Posterior cingulate gyrus (tissue), 11 donors: ENCODE data around the gene PRND.
"Not testable (repeated sequence)": the region's sequence is repeated elsewhere in the genome, so short reads cannot be mapped to it uniquely, and the experiment has no call there.

ENCODE experiments used
- DNase-seq, 10 donors: peaks; one replicate each; pipeline versions ENCODE4 v3.0.0 to v3.0.0-alpha.2; 2020 to 2021; ENCODE audit warnings: mixed read lengths in 3 of 10
- intact Hi-C: fragments of 100-400 bp; cut with DNase I; formaldehyde crosslinking; loops from one replicate; pipeline ENCODE4 v1.15.1; 2023

Gene PRND

DNA sequence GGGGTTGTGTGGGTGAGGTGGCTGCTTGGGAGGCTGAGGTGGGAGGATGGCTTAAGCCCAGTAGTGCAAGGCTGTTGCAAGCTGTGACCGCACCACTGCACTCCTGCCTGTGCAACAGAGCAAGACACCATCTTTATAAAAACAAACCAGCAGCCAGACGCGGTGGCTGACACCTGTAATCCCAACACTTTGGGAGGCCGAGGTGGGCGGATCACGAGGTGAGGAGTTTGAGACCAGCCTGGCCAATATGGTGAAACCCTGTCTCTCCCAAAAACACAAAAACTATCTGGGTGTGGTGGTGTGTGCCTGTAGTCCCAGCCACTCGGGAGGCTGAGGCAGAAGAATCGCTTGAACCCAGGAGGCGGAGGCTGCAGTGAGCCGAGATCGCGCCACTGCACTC is 14.8 kb upstream of the PRND start:
- DNase-seq, intact Hi-C loops: not testable (repeated sequence)

DNA sequence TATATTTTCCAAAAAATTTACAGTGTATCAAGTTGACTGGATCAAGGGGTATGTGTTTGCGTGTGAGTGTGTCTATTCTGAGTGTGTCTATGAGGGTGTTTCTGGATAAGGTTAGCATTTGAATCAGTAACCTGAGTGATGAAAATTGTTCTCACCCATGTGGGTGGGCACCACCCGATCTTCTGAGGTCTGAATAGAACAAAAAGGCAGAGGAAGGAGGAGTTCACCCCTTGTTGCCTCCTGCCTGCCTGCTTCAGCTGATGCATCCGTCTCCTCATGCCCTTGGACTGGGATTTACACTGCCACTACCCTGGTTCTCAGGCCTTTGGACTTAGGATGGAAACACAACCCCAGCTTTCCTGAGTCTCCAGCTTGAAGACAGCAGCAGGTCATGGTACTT is 13.7 kb upstream of the PRND start:
- intact Hi-C loops, result no loop called here
- DNase-seq, result no peak

DNA sequence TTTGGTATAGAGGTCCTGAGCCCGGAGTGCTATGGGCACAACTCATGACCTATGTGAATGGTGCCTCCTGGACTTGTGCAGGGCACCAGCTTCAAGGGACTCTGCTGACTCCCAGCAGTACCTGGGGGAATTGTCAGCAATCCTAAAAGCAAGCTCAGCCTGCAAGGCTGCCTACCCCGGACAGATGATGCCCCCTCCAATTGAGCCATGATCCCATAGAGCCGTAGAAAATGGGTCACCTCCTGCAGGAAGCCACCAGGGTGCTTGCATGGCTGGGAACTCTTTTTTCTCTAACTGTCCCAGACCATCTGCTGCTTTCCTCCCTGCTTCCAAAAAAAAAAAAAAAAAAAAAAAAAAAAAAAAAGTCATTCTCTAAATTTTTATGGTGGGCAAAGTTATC is 12.9 kb upstream of the PRND start:
- intact Hi-C loops, result no loop called here
- no peak for DNase-seq

DNA sequence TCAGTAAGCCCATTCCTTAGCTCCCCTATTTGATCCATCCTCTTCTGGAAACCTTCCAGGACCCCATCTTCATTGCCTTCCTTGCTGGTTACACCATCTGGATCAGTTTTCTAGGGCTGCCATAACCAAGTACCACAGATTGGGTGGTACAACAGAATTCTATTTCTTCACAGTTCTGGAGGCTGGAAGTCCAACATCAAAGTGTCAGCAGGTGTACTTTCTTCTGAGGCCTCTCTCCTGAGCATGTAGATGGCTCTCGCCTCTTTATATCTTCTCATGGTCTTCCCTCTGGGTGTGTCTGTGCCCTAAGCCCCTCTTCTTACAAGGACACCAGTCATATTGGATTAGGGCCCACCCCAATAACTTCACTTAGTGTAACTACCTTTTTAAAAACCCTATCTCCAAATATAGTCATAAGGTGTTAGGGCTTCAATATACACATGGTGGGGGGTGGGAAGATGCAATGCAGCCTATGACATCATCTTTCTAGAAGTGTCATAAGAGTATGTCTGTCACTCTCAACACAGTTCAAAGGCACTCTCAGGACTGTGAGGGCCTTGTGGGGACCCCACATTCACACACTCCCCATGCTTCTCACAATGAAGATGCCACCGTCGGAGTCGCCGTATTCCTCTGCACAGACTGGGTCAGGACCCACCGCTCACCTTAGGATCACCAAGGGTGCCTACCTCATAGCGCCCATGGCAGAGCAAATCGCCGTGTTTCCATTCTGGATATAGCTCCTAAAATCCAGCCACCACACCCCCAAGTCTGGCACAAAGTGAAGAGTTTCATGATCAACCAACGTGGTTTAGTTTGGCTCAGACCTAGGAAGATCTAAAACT is 12.2 kb upstream of the PRND start:
- intact Hi-C loops, result no loop called here
- no peak for DNase-seq

DNA sequence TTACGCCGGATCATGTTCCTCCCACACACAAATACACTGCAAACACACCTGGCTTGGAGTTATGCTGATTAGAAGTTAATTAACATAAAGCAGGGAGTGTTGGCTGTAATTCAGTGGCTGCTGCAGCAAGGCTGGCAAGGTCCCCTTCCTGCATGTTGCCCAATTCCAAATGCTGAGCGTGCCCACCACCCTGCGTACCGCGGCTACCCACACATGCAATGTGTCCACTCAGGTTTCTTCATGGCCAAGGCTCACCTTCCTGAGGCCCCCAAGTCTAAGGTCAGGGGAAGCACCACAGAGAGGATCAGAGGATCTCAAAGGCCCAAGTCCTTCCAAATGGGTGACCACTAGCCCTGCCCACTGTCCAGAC is 11.6 kb upstream of the PRND start:
- intact Hi-C loops, result no loop called here
- no peak for DNase-seq

DNA sequence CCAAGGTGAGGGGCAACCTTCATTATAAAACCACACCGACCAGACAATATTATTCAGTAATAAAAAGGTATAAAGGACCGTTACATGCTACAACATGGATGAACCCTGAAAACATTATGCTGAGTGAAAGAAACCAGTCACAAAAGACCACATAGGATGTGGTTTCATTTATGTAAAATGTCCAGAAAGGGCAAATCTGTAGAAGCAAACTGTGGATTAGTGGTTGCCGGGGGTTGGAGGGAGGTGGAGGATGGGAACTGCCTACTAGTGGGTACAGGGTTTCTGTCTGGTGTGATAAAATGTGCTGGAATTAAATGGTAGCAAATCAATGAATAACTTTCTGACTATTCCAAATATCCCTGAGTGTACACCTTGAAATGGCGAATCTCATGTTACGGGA is 10.2 kb upstream of the PRND start:
- no peak for DNase-seq
- intact Hi-C loops, result no loop called here

DNA sequence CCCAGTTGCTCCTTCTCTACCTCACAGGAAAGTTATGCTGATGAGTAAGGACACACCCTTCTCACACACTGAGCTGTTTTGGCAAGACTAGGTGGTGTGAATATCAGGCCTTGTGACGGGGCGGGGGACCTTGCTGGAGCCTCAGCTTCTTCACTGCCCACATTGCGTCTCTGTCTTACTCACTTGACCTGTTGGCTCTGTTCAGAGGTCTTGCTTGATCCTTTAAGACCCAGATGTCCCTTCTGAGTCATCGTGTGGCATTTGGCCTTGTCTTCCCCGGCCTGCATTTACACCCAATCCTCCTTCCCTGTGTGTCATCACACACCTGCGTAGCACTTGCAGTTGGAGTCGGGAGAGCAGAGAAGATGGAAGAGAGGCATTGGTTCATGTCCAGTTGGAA is 8.3 kb upstream of the PRND start:
- intact Hi-C loops, result no loop called here
- DNase-seq, result no peak

DNA sequence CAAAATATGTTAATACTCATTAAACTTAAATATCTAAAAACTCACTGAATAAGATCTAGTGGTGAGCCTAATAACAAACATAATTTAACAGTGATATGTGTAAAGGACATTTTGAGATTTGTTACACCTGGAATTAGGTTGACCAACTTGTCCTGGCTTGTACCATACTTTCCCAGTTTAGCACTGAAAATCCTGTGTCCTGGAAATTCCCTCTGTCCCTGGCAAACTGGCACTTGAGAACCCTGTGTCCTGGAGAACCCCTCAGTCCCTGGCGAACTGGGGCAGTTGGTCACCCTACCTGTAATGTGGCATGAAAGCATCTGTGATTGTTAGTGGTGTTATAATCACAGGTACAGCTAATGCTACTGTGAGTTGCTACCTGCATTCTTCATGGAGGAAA is 6.9 kb upstream of the PRND start:
- DNase-seq, result no peak
- intact Hi-C loops, result no loop called here

DNA sequence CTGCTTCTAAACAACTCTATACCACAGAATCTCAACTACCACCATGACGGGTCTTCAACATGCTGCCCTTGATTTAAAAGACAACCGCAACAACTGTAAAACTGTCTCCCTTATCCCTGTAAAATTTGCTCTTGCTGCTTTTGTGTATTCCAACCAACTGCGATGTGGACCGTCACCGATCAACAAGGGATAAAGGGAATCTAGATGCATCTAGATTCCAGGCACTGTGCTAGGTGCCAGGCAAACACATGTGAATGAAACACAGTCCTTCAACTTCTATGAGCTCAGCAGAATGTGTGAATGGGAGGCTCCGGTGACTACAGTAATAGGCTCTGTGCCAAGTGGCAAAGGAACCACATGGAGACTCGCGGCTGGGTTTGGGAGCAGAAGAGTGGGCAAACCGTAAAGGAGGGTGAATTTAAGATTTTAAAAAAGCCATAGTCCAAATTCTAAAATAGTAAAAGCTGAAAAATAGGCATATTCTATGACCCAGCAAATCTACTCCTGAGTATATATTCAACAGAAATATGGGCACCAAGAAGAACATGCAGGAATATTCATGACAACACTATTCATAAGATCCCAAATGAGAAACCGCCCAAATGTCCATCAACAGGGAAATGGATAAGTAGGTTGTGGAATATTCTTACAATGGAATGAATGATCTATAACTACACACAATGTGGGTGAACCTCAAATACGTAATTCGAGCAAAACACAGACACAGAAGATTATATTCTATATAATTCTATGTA is 3.7 kb upstream of the PRND start:
- intact Hi-C loops, result no loop called here
- peak in 1 of 10 donors; percentile 37 for DNase-seq

DNA sequence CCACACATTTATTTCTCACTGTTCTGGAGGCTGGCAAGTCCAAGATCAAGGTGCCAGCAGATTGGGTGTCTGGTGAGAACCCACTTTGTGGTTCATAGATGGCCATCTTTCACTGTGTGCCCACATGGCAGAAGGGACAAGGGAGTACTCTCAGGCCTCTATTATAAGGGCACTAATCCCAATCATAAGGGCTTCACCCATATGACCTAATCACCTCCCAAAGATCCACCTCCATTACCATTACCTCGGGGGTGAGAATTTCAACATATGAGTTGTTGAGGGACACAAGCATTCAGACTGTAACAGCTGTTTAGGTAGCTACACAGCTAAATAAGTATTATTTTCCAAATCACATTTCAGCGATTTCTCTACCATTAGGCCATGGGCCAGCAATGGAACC is 2.5 kb upstream of the PRND start:
- DNase-seq, result no peak
- intact Hi-C loops, result no loop called here

DNA sequence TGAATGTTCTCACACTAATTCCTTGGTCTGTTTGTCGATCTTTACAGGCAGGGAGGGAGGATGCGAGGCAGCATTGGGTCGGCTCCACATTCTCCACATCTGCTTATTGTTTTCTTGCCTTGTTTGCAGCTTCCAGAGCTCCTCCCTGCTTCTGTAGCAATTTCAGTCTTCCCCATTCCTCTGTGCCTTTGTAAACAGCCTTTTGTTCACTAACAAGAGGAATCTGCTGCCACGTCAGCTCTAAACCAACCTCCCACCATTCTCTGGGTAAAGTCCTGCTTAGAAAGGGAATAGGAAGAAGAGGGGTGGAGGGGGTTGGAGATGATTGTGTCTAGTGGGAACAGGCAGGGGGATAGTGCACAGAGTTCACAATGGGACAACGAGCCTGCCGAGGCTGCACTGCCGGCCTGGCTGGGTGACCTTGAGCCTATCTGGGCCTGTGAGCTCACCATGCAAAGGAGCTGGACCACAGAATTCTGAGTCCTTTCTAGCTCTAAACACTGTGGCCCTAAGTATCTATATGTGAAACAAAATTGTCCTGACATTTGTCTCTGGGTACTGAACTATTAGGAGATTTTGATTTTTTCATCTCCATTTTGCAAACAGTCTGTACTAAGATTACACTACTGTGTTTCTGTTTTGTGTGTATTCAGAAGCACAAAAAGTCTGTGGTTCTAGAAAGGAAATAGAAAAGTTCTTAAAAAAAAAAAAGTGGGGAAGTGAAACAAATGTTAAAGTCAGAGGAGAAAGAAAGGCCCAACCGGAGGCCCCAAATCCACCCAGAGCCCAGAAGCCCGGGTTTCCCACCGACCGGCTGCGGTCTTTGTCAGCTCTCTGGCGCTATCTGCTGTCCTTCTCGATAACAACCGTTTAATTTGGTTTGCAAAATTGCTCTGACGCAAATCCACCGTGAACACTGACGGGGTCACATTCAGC is 1.4 kb upstream of the PRND start:
- DNase-seq, result peak; percentile 67 to 97 (median 83)
- intact Hi-C loops, result loop anchor here (1.0 kb wide), 2 partner anchors 106 to 113 kb away; no protein-coding TSS in a partner anchor

DNA sequence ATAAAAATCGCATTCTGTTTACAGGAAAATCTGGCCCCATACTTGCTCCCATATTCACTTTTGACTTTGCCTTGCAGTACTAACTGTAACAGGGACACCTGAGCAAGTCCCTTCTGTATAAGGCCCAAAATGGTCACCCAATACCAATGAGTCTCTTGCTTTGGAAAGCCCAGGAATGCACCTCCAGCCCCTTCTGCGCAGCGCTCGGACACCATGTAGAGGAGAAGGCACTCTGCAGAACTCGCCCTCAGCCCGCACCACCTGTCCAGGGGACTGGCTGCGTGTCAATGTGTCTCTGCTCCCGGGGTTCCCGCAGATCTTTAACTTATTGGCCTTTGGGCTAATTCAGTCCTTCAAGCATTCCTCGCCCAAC is 746 bp upstream of the PRND start:
- DNase-seq, result peak in 1 of 10 donors; percentile 77
- intact Hi-C loops, result loop anchor here (1.0 kb wide), 2 partner anchors 107 to 114 kb away; no protein-coding TSS in a partner anchor

DNA sequence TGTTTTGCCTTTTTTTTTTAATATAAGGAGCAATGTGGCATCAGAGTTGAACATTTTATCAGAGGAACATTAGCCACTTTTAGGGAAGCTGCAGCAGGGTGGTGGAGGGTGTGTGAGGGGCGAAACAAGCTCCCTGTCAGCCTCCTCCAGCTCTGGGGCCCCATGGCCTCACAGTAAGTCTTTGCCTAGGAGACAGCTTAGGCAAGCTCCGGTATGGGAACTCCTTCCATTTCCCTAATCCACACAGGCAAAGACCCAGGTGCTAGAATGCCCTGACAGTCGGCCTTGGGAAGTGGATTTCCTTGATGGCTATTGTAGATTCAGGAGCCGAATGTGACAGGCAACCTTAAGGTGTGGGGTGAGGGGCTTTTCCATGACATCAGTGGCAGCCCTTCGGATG is 862 bp downstream of the PRND start:
- DNase-seq, result peak in 1 of 10 donors; percentile 50
- intact Hi-C loops, result no loop called here

DNA sequence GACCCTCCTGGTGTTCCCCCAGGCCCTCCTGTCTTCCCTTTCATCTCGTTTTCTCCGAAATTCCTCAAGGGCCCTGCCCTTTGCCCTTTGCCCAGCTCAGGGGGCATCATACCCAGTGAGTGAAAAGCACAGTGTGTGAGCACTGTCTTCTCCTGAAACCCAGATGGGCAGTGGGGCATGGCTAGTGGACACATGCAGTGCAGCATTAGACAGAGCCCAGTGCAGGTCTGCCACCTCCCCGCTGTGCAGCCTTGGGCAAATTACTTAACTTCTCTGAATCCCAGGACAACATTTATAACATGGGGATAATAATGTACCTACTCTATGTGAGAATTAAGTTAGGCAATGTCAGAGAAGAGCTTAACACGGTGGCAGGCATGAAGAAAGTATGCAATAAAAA is 1.3 kb downstream of the PRND start:
- intact Hi-C loops, result no loop called here
- DNase-seq, result peak in 1 of 10 donors; percentile 63

DNA sequence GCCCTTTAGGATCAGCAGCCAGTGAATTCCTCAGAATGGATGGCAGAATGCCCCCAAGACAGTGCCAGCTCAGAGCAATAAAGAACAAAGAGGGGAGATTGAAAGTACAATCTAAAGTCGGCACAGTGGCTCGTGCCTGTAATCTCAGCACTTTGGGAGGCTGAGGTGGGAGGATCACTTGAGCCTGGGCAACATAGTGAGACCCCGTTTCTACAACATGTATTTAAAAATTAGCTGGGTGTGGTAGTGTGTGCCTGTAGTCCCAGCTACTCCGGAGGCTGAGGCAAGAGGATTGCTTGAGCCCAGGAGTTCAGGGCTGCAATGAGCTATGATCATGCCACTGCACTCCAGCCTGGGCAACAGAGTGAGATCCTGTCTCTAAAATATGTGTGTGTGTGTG is 1.8 kb downstream of the PRND start:
- intact Hi-C loops, result not testable (repeated sequence)
- DNase-seq, result peak in 1 of 10 donors; percentile 22

DNA sequence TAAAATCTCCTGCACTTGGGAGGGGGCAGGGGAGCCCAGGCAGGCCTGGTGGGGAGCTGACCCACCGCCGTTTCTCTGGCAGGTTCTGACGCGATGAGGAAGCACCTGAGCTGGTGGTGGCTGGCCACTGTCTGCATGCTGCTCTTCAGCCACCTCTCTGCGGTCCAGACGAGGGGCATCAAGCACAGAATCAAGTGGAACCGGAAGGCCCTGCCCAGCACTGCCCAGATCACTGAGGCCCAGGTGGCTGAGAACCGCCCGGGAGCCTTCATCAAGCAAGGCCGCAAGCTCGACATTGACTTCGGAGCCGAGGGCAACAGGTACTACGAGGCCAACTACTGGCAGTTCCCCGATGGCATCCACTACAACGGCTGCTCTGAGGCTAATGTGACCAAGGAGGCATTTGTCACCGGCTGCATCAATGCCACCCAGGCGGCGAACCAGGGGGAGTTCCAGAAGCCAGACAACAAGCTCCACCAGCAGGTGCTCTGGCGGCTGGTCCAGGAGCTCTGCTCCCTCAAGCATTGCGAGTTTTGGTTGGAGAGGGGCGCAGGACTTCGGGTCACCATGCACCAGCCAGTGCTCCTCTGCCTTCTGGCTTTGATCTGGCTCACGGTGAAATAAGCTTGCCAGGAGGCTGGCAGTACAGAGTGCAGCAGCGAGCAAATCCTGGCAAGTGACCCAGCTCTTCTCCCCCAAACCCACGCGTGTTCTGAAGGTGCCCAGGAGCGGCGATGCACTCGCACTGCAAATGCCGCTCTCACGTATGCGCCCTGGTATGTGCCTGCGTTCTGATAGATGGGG is 3.0 kb downstream of the PRND start:
- peak in 2 of 10 donors; percentile 74 to 80 for DNase-seq
- intact Hi-C loops, result no loop called here

DNA sequence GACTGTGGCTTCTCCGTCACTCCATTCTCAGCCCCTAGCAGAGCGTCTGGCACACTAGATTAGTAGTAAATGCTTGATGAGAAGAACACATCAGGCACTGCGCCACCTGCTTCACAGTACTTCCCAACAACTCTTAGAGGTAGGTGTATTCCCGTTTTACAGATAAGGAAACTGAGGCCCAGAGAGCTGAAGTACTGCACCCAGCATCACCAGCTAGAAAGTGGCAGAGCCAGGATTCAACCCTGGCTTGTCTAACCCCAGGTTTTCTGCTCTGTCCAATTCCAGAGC is 3.5 kb downstream of the PRND start:
- intact Hi-C loops, result no loop called here
- DNase-seq, result no peak

DNA sequence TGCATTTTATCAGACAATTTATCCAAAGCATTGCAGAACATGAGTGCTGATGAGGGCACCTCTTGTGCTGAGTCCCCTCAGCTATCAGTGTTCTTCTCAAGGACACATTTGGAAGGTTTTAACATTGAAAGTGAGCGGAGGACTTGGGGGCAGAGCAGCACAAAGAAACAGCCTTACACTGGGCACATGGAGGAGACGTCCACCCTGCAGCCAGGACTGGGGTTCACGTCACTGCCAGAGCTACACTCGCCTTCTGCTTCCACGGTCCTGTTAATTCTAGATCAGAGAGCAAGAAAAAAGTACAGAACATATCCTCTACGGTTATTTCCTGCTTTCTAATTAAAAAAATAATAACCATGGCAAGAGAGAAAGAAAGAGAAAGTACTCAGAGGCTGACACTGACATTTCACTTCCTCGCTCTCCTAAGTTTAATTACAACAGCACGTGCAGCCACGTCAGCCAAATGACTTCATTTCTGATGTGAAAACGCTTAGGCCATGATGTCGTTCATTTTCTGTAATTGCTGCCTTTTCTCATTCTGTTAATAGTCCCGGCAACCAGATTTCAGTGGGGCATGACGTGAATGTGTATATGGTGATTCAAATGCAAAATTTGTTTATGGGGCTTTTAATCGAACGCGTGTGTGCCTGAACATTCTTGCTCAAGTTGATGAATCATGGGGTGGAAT is 5.1 kb downstream of the PRND start:
- intact Hi-C loops, result no loop called here

DNA sequence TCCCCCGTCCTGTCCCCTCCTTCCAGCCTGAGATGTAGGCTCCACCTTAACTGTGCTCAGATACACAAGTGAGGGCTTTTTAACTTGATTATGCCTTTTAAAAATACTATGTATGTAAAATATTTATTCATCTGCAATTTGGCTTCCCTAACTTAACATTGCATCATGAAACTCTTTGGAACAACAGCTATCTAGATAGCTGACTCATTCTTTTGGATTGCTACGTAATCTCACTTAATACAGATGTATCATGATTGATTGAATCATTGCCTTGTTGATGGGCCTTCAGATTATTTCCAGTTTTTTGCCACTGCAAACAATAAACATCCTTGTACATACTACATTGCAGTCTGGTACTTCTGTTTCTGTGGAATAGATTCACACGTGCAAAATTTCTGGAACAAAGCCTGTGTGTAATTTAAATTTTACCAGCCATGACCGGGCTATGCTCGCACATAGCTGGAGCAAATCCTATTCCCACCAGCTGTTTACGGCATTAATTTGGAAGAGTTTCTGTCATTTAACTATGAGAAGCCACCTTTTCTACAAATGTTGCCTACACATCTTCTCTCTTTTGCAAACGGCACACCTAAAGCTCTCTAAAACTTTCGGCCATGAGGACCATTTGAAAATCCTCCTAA is 6.5 kb downstream of the PRND start:
- peak in 1 of 10 donors; percentile 29 for DNase-seq
- intact Hi-C loops, result no loop called here

More for the DNA sequence above, 5.1 kb downstream of the PRND start:
- peak in 1 of 10 donors; percentile 69 for DNase-seq
